Gastrocnemius medialis (tissue), 4 donors: Measurements from ENCODE around the gene C7orf57.

Source experiments
- POLR2A ChIP-seq, 2 donors: fragments of 450-650 bp; IDR thresholded peaks; one replicate each; pipeline ENCODE4 v1.6.1; 2017; ENCODE audit warnings: antibody characterized with exemption in 2 of 2, mild to moderate bottlenecking in 2 of 2, moderate library complexity in 2 of 2
- TF ChIP-seq, protein P1 (sequence below), 5 experiments: fragments of 450-650 bp in 3 of 5; fragments of 200-600 bp in 2 of 5; sonication (generic) in 2 of 5; IDR thresholded peaks in 4 of 5; conservative IDR thresholded peaks in 1 of 5; 1 replicate in 4 of 5; 2 replicates in 1 of 5; pipeline ENCODE4 v1.5.1; 2016 to 2019; ENCODE audit warnings: antibody characterized with exemption in 5 of 5, mild to moderate bottlenecking in 3 of 5, moderate library complexity in 3 of 5

DNA sequence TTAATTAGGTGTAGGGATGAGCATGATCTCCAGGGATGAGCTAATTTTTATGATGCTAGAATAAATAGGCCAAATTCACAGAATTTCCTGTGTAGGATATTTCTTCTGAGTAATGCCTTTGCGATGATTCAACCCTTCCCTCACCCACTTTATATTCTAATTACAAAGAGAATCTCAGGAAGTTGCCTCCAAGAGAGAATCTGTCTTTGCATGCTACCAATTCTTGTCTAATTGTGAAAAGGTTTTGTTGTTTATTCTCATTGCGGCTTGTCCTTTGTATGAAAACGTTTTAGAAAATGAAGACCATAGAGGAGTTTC lies 6.3 kb downstream of the C7orf57 start:
- TF ChIP-seq, protein P1, sequence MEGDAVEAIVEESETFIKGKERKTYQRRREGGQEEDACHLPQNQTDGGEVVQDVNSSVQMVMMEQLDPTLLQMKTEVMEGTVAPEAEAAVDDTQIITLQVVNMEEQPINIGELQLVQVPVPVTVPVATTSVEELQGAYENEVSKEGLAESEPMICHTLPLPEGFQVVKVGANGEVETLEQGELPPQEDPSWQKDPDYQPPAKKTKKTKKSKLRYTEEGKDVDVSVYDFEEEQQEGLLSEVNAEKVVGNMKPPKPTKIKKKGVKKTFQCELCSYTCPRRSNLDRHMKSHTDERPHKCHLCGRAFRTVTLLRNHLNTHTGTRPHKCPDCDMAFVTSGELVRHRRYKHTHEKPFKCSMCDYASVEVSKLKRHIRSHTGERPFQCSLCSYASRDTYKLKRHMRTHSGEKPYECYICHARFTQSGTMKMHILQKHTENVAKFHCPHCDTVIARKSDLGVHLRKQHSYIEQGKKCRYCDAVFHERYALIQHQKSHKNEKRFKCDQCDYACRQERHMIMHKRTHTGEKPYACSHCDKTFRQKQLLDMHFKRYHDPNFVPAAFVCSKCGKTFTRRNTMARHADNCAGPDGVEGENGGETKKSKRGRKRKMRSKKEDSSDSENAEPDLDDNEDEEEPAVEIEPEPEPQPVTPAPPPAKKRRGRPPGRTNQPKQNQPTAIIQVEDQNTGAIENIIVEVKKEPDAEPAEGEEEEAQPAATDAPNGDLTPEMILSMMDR (IDR thresholded peaks at IDR 0.05 in 4 of 5, conservative IDR thresholded peaks at IDR 0.05 in 1 of 5) = no peak
- no peak for TF ChIP-seq POLR2A (IDR thresholded peaks at IDR 0.05)
